H1 (cell line): Measurements from ENCODE around the gene AOAH. TPM values are rescaled to one million over a fixed set of nuclear protein-coding genes. Genes with fewer than 3 reads are reported as not detected.

ENCODE experiments used
- CTCF ChIA-PET: fragments of 300-600 bp; sonication (Branson Sonifier 250); formaldehyde crosslinking; loops from one replicate; lab custom pipeline; 2021; ENCODE audit not compliant: partially characterized antibody; lab: Charles Lee
- POLR2A ChIA-PET: fragments of 300-600 bp; sonication (Branson Sonifier 250); formaldehyde crosslinking; loops from one replicate; lab custom pipeline; 2021; ENCODE audit warnings: inconsistent platforms; ENCODE audit not compliant: partially characterized antibody; lab: Charles Lee
- DNase-seq, 2 experiments: peaks; one replicate each; pipeline versions ENCODE4 v3.0.0 to v3.0.0-alpha.2; 2010 to 2022; ENCODE audit warnings: low spot score in 2 of 2, low read depth in 1 of 2, mixed read lengths in 1 of 2
- FAIRE-seq: peaks from 2 replicates; lab custom pipeline; 2011; peaks lifted over from hg19 to GRCh38; lab: Jason Lieb, UNC
- H2AFZ ChIP-seq: 2 replicates; pipeline ENCODE4 v1.8.1; 2012; ENCODE audit warnings: low read length, inconsistent platforms
- H2AK5ac ChIP-seq: 2 replicates; pipeline ENCODE4 v1.6.1; 2013; ENCODE audit warnings: low read depth, low read length
- H2BK120ac ChIP-seq: replicated peaks from 2 replicates; pipeline ENCODE3; 2013; ENCODE audit warnings: low read depth, low read length, inconsistent platforms
- H2BK12ac ChIP-seq: 2 replicates; pipeline ENCODE4 v1.6.1; 2013; ENCODE audit warnings: low read depth, low read length
- H2BK15ac ChIP-seq: 2 replicates; pipeline ENCODE4 v1.6.1; 2013; ENCODE audit warnings: low read length
- H2BK20ac ChIP-seq: 2 replicates; pipeline ENCODE4 v1.6.1; 2013; ENCODE audit warnings: low read length
- H2BK5ac ChIP-seq: 2 replicates; pipeline ENCODE4 v1.6.1; 2013; ENCODE audit warnings: low read depth, low read length
- H3K14ac ChIP-seq: 2 replicates; pipeline ENCODE4 v1.6.1; 2013; ENCODE audit warnings: inconsistent platforms; ENCODE audit not compliant: insufficient read length
- H3K18ac ChIP-seq: 2 replicates; pipeline ENCODE4 v1.6.1; 2013; ENCODE audit warnings: low read length; ENCODE audit errors: extremely low read depth
- H3K23ac ChIP-seq: 2 replicates; pipeline ENCODE4 v1.6.1; 2013; ENCODE audit warnings: inconsistent platforms; ENCODE audit not compliant: insufficient read length
- H3K23me2 ChIP-seq: 2 replicates; pipeline ENCODE4 v1.6.1; 2013; ENCODE audit warnings: low read depth, low read length
- H3K27ac ChIP-seq: 2 replicates; pipeline ENCODE4 v1.6.1; 2011; ENCODE audit warnings: low read depth, low read length, inconsistent platforms
- H3K27me3 ChIP-seq, 4 experiments: replicated peaks in 1 of 4; 1 replicate in 1 of 4; 2 replicates in 3 of 4; pipeline versions ENCODE4 v1.6.1 to v1.8.1; 2011 to 2013; ENCODE audit warnings: low read length in 3 of 4, mild to moderate bottlenecking in 3 of 4, inconsistent platforms in 2 of 4, mixed read lengths in 2 of 4, moderate library complexity in 1 of 4; ENCODE audit not compliant: control insufficient read depth in 3 of 4, insufficient read depth in 3 of 4; ENCODE audit errors: extremely low read depth in 1 of 4
- H3K36me3 ChIP-seq, 4 experiments: 2 replicates each; pipeline versions ENCODE4 v1.6.1 to v1.8.1; 2011 to 2013; ENCODE audit warnings: mild to moderate bottlenecking in 4 of 4, low read length in 3 of 4, moderate library complexity in 2 of 4, control low read depth in 1 of 4, inconsistent platforms in 1 of 4; ENCODE audit not compliant: insufficient read depth in 4 of 4, control insufficient read depth in 2 of 4
- H3K4ac ChIP-seq: replicated peaks from 2 replicates; pipeline ENCODE3; 2013; ENCODE audit warnings: low read length, low read depth, mixed read lengths, inconsistent platforms; ENCODE audit not compliant: insufficient read length
- H3K4me1 ChIP-seq, 4 experiments: replicated peaks in 1 of 4; 1 replicate in 1 of 4; 2 replicates in 3 of 4; pipeline versions ENCODE4 v1.6.1 to v1.8.1; 2011 to 2013; ENCODE audit warnings: low read length in 3 of 4, inconsistent platforms in 2 of 4, mixed read lengths in 1 of 4; ENCODE audit not compliant: insufficient read depth in 4 of 4, control insufficient read depth in 3 of 4
- H3K4me2 ChIP-seq, 2 experiments: 2 replicates each; pipeline versions ENCODE4 v1.6.1 to v1.8.1; 2011 to 2013; ENCODE audit warnings: low read depth in 2 of 2, low read length in 2 of 2, control low read depth in 1 of 2, inconsistent platforms in 1 of 2, mild to moderate bottlenecking in 1 of 2; ENCODE audit not compliant: insufficient read depth in 1 of 2
- H3K4me3 ChIP-seq, 4 experiments: fragments of 200-600, 300-600 bp in 1 of 4; sonication (generic), shearing (Covaris generic), sonication (Bioruptor Twin) in 1 of 4; 2 replicates each; pipeline versions ENCODE4 v1.5.1 to v1.8.1; 2011 to 2016; ENCODE audit warnings: low read length in 4 of 4, low read depth in 3 of 4, control low read depth in 2 of 4, inconsistent platforms in 2 of 4, mild to moderate bottlenecking in 2 of 4, mixed read lengths in 1 of 4, moderate library complexity in 1 of 4; ENCODE audit not compliant: insufficient read depth in 2 of 4; ENCODE audit errors: extremely low read depth in 1 of 4
- H3K56ac ChIP-seq: replicated peaks from 2 replicates; pipeline ENCODE3; 2013; ENCODE audit warnings: low read depth, mild to moderate bottlenecking, mixed read lengths, low read length, inconsistent platforms; ENCODE audit not compliant: insufficient read length
- H3K79me1 ChIP-seq: 2 replicates; pipeline ENCODE4 v1.6.1; 2013; ENCODE audit warnings: low read depth, low read length, control low read depth
- H3K79me2 ChIP-seq, 2 experiments: 2 replicates each; pipeline versions ENCODE4 v1.6.1 to v1.8.1; 2012 to 2013; ENCODE audit warnings: low read length in 2 of 2, mild to moderate bottlenecking in 2 of 2, inconsistent platforms in 1 of 2; ENCODE audit not compliant: insufficient read depth in 2 of 2, control insufficient read depth in 1 of 2
- H3K9ac ChIP-seq, 4 experiments: replicated peaks in 1 of 4; 1 replicate in 1 of 4; 2 replicates in 3 of 4; pipeline versions ENCODE4 v1.6.1 to v1.8.1; 2011 to 2013; ENCODE audit warnings: low read depth in 3 of 4, low read length in 3 of 4, control low read depth in 2 of 4, mild to moderate bottlenecking in 2 of 4, moderate library complexity in 2 of 4, inconsistent platforms in 1 of 4; ENCODE audit errors: extremely low read depth in 1 of 4
- H3K9me3 ChIP-seq, 2 experiments: 2 replicates each; pipeline versions ENCODE4 v1.6.1 to v1.8.1; 2012 to 2013; ENCODE audit warnings: mild to moderate bottlenecking in 2 of 2, moderate library complexity in 2 of 2, control low read depth in 1 of 2, inconsistent platforms in 1 of 2, low read depth in 1 of 2, low read length in 1 of 2, mixed read lengths in 1 of 2; ENCODE audit not compliant: insufficient read depth in 2 of 2
- H4K20me1 ChIP-seq, 2 experiments: replicated peaks in 1 of 2; 2 replicates each; pipeline versions ENCODE3 to v1.8.1; 2011 to 2013; ENCODE audit warnings: inconsistent platforms in 2 of 2, low read length in 2 of 2, mild to moderate bottlenecking in 1 of 2; ENCODE audit not compliant: insufficient read depth in 2 of 2, control insufficient read depth in 1 of 2
- H4K5ac ChIP-seq: 2 replicates; pipeline ENCODE4 v1.6.1; 2013; ENCODE audit warnings: low read length, low read depth, mixed read lengths, inconsistent platforms; ENCODE audit not compliant: insufficient read length
- H4K8ac ChIP-seq: 2 replicates; pipeline ENCODE4 v1.8.0; 2013; ENCODE audit warnings: mild to moderate bottlenecking, moderate library complexity, low read length, inconsistent platforms; ENCODE audit not compliant: insufficient read depth; ENCODE audit errors: extremely low read depth
- H4K91ac ChIP-seq: replicated peaks from 2 replicates; pipeline ENCODE3; 2013; ENCODE audit warnings: low read length, mixed read lengths, inconsistent platforms; ENCODE audit not compliant: insufficient read length
- CREB1 ChIP-seq: IDR thresholded peaks from 2 replicates; pipeline ENCODE4 v1.6.1; 2012; ENCODE audit warnings: inconsistent platforms
- EP300 ChIP-seq, 2 experiments: IDR thresholded peaks; 1 replicate in 1 of 2; 2 replicates in 1 of 2; pipeline ENCODE4 v1.6.1; 2011 to 2012; ENCODE audit warnings: low read depth in 2 of 2, low read length in 2 of 2, mild to moderate bottlenecking in 2 of 2, borderline replicate concordance in 1 of 2, inconsistent platforms in 1 of 2, moderate library complexity in 1 of 2
- KDM1A ChIP-seq: fragments of 200-600, 300-600 bp; sonication (generic); IDR thresholded peaks from 2 replicates; pipeline ENCODE4 v1.7.1; 2016; ENCODE audit warnings: mild to moderate bottlenecking, low read length, borderline replicate concordance
- MAFK ChIP-seq: IDR thresholded peaks from 2 replicates; pipeline ENCODE4 v1.6.1; 2012; ENCODE audit warnings: low read depth, mild to moderate bottlenecking, improper control_type of control experiment, low read length
- PHF8 ChIP-seq: fragments of 200-600 bp; sonication (generic); conservative IDR thresholded peaks from 2 replicates; pipeline ENCODE4 v1.7.1; 2012; ENCODE audit warnings: low read depth, mild to moderate bottlenecking, inconsistent platforms, low read length, moderate library complexity
- POLR2AphosphoS5 ChIP-seq: IDR thresholded peaks from 2 replicates; pipeline ENCODE4 v1.6.1; 2011; ENCODE audit warnings: low read depth, low read length
- TAF1 ChIP-seq: IDR thresholded peaks from 2 replicates; pipeline ENCODE4 v1.6.1; 2011; ENCODE audit warnings: mild to moderate bottlenecking, low read depth, low read length
- WGBS, 2 experiments: shearing (Covaris generic) in 1 of 2; methylation state at CpG; one replicate each; pipeline versions ENCODE4 v1.1.6 to v1.1.7; 2013 to 2015; ENCODE audit warnings: low lambda C conversion rate in 2 of 2, mixed read lengths in 2 of 2, inconsistent platforms in 1 of 2, low coverage in 1 of 2, missing lambda C conversion rate in 1 of 2; ENCODE audit not compliant: insufficient replicate concordance in 2 of 2, insufficient coverage in 1 of 2, insufficient read length in 1 of 2; ENCODE audit errors: extremely low coverage in 1 of 2, missing lambda C conversion rate in 1 of 2; 5-methylcytosine and 5-hydroxymethylcytosine counted together
- polyA plus RNA-seq, 7 experiments: library from polyadenylated mRNA; depleted of rRNA in 3 of 7; stranded (reverse) in 5 of 7; unstranded in 2 of 7; fragments of >200 nt in 5 of 7; fragments of 200-250 nt in 2 of 7; gene quantifications; 1 replicate in 5 of 7; 2 replicates in 1 of 7; 4 replicates in 1 of 7; pipeline versions ENCODE4 v1.2.1 to v1.2.3, GENCODE V29; 2011 to 2013; ENCODE audit warnings: missing spikeins in 2 of 7, mixed read lengths in 2 of 7
- total RNA-seq: library from RNA; stranded (reverse); fragmentation: NEBNext Ultra II Directional; extraction: Animal tissue kit (Norgen Biotek cat#: 25700); gene quantifications from 2 replicates; pipeline ENCODE4 v1.2.1, GENCODE V29; 2021
- TF ChIP-seq, protein P1 (sequence below): IDR thresholded peaks from 2 replicates; pipeline ENCODE4 v1.6.1; 2011; ENCODE audit warnings: low read length, improper control_type of control experiment

AOAH gene
- total and polyA plus RNA-seq, 2 of the 8 experiments (the other 6 are each of a cell fraction or from before 2014, with no cell fraction given), result 0.08 TPM; not detected in 1

GRCh38 chr7:36526863-36527548 lies 197.3 kb downstream of the AOAH start:
- H3K27ac ChIP-seq, result no peak overlapping the region
- no peak overlapping the region for H3K18ac ChIP-seq
- no peak for DNase-seq
- no peak overlapping the region for H2AFZ ChIP-seq
- H4K20me1 ChIP-seq, result no peaks in the 10 kb centered on the region
- ChIA-PET CTCF (interaction anchor here (0.5 to 1.8 kb wide), 5 partner anchors 18 to 261 kb away, joined by 3 to 12 read pairs (median 4); no protein-coding TSS in a partner anchor), POLR2A (no interaction called here)
- no peak overlapping the region for H2BK120ac ChIP-seq
- no peak for FAIRE-seq
- no peak overlapping the region for H2AK5ac ChIP-seq
- H3K56ac ChIP-seq, result no peak overlapping the region
- no peaks in the 10 kb centered on the region for H3K23me2 ChIP-seq
- no peak overlapping the region for H3K4me3 ChIP-seq
- H3K79me2 ChIP-seq, result no peaks in the 10 kb centered on the region
- WGBS, 2 experiments, result 86% methylated on average over 3 of the region's 3 CpGs; no CpG with 5 or more reads in 1 of the 2 experiments
- H3K4me1 ChIP-seq, result peaks cover 0 to 4% (median 0%) of the 10 kb centered on the region in 4 experiments; a peak in 1 of 7 replicates
- no peak overlapping the region for H4K91ac ChIP-seq
- no peak overlapping the region for H3K9ac ChIP-seq
- H3K4me2 ChIP-seq, result no peak overlapping the region
- H3K9me3 ChIP-seq, result no peaks in the 10 kb centered on the region
- no peak overlapping the region for H2BK15ac ChIP-seq
- H3K27me3 ChIP-seq, result no peaks in the 10 kb centered on the region
- no peak overlapping the region for H3K4ac ChIP-seq
- no peak overlapping the region for H2BK12ac ChIP-seq
- H3K36me3 ChIP-seq, result no peaks in the 10 kb centered on the region
- no peak overlapping the region for H2BK5ac ChIP-seq
- no peak overlapping the region for H2BK20ac ChIP-seq
- no peak overlapping the region for H3K14ac ChIP-seq
- no peak overlapping the region for H3K23ac ChIP-seq
- no peak for TF ChIP-seq TAF1
- no peak for TF ChIP-seq KDM1A
- TF ChIP-seq MAFK, result no peak
- TF ChIP-seq, protein P1, sequence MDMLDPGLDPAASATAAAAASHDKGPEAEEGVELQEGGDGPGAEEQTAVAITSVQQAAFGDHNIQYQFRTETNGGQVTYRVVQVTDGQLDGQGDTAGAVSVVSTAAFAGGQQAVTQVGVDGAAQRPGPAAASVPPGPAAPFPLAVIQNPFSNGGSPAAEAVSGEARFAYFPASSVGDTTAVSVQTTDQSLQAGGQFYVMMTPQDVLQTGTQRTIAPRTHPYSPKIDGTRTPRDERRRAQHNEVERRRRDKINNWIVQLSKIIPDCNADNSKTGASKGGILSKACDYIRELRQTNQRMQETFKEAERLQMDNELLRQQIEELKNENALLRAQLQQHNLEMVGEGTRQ, result no peak
- no peak for TF ChIP-seq PHF8
- no peak for TF ChIP-seq CREB1
- no peak for TF ChIP-seq EP300 (IDR thresholded peaks at IDR 0.05; ENCODE audit: borderline replicate concordance in 1 of 2, low read depth in 2 of 2, low read length in 2 of 2)
- no peak for TF ChIP-seq POLR2AphosphoS5
- TF ChIP-seq, all 59 proteins: peak for 0
- Histone ChIP-seq H4K8ac (no peak overlapping the region), H4K5ac (no peak overlapping the region), H3K79me1 (no peaks in the 10 kb centered on the region)
